Lower leg skin (tissue), 3 donors: ENCODE results near the gene MPST.

Source experiments
- POLR2A ChIP-seq, 2 donors: fragments of 450-650 bp; IDR thresholded peaks; one replicate each; pipeline ENCODE4 v1.6.1; 2016 to 2017; ENCODE audit warnings: antibody characterized with exemption in 2 of 2, mild to moderate bottlenecking in 1 of 2, moderate library complexity in 1 of 2
- TF ChIP-seq, protein P1 (sequence below), 3 donors: fragments of 450-650 bp; IDR thresholded peaks; one replicate each; pipeline ENCODE4 v1.5.1; 2016; ENCODE audit warnings: antibody characterized with exemption in 3 of 3, mild to moderate bottlenecking in 3 of 3, moderate library complexity in 2 of 3

DNA sequence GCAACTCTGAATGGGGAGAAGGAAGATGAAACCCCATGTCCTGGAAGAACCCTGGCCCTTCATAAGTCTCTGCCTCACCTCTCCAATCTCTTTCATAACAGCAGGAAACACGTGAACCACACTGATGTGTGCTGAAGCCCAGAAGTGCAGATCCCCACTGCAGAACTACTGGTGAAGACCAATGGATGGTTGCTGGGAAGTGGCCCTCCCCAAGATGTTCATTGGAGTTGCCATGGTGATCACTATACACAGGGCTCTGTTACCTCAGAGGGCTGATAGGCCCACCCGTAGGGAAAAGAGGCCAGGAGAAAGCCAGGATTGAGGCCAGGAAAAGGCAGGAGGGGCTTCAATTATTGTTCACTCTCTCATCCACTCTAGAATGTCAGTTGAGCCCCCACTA lies 11.9 kb upstream of the MPST start:
- TF ChIP-seq, protein P1, sequence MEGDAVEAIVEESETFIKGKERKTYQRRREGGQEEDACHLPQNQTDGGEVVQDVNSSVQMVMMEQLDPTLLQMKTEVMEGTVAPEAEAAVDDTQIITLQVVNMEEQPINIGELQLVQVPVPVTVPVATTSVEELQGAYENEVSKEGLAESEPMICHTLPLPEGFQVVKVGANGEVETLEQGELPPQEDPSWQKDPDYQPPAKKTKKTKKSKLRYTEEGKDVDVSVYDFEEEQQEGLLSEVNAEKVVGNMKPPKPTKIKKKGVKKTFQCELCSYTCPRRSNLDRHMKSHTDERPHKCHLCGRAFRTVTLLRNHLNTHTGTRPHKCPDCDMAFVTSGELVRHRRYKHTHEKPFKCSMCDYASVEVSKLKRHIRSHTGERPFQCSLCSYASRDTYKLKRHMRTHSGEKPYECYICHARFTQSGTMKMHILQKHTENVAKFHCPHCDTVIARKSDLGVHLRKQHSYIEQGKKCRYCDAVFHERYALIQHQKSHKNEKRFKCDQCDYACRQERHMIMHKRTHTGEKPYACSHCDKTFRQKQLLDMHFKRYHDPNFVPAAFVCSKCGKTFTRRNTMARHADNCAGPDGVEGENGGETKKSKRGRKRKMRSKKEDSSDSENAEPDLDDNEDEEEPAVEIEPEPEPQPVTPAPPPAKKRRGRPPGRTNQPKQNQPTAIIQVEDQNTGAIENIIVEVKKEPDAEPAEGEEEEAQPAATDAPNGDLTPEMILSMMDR (IDR thresholded peaks at IDR 0.05), result no peak
- no peak for TF ChIP-seq POLR2A (IDR thresholded peaks at IDR 0.05)
